Measurements from ENCODE around the gene WDR33.

DNA sequence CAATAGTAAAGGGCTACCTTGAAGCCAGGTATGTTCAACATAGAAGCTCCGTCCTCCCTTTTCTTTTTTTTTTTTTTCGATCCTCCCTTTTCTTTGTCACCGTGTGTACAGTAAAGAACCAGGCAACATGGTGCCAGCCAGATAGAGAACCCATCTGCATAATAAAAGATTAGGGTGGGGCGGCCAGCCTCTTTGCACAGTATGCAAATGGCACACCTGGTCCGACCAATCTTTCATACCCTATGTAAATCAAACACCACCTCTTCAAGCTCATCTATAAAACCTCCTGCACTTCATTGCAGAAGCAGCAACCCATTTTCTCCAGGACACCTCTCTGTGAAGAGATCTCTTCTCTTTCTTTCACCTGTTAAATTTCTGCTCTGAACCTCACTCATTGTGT, 7.3 kb upstream of the WDR33 start:
- TF ChIP-seq CTCF (IDR thresholded peaks at IDR 0.05), result no peak
- TF ChIP-seq EP300 (IDR thresholded peaks at IDR 0.05), result no peak
- TF ChIP-seq POLR2A (IDR thresholded peaks at IDR 0.05), result no peak
